MCF 10A (cell line): ENCODE data around the gene EPB41L4A. TPM values are rescaled to one million over a fixed set of nuclear protein-coding genes. Genes with fewer than 3 reads are reported as not detected.

Source experiments
- BruUV-seq: library from RNA; stranded (reverse); fragments of 400-500 nt; replicated peaks from 2 replicates; lab custom pipeline; 2021; lab: Mats Ljungman, UMichigan
- CTCF ChIA-PET: fragments of 300-600 bp; sonication (Branson Sonifier 250); formaldehyde crosslinking; extraction: SDS; loops from one replicate; lab custom pipeline; 2021; ENCODE audit warnings: antibody characterized with exemption, inconsistent platforms; lab: Yijun Ruan, JAX
- POLR2A ChIA-PET: fragments of 300-600, 350-650 bp; sonication (Branson Sonifier 250); formaldehyde crosslinking; extraction: SDS; loops from one replicate; lab custom pipeline; 2020; ENCODE audit warnings: antibody characterized with exemption, inconsistent platforms; lab: Yijun Ruan, JAX
- DNase-seq: peaks from one replicate; pipeline ENCODE4 v3.0.0-alpha.2; 2018; ENCODE audit not compliant: unreplicated experiment
- H3K27ac Mint-ChIP-seq: one replicate; pipeline ENCODE4 v1.8.0; 2022; ENCODE audit warnings: mild to moderate bottlenecking, low read depth, mixed read lengths; ENCODE audit not compliant: unreplicated experiment
- H3K27me3 Mint-ChIP-seq: one replicate; pipeline ENCODE4 v1.8.0; 2022; ENCODE audit warnings: mixed read lengths; ENCODE audit not compliant: insufficient read depth, unreplicated experiment
- H3K36me3 Mint-ChIP-seq: one replicate; pipeline ENCODE4 v1.8.0; 2022; ENCODE audit warnings: mild to moderate bottlenecking, moderate library complexity, mixed read lengths; ENCODE audit not compliant: insufficient read depth, unreplicated experiment
- H3K4me1 Mint-ChIP-seq: one replicate; pipeline ENCODE4 v1.8.0; 2022; ENCODE audit warnings: mixed read lengths; ENCODE audit not compliant: insufficient read depth, unreplicated experiment
- H3K4me3 Mint-ChIP-seq: one replicate; pipeline ENCODE4 v1.8.0; 2022; ENCODE audit warnings: mild to moderate bottlenecking, moderate library complexity, mixed read lengths; ENCODE audit not compliant: unreplicated experiment
- H3K9me3 Mint-ChIP-seq: one replicate; pipeline ENCODE4 v1.8.0; 2022; ENCODE audit warnings: mixed read lengths; ENCODE audit not compliant: unreplicated experiment
- CTCF ChIP-seq: fragments of 200-600 bp; IDR thresholded peaks from one replicate; pipeline ENCODE4 v1.8.0; 2022; ENCODE audit warnings: antibody characterized with exemption, mild to moderate bottlenecking; ENCODE audit not compliant: unreplicated experiment
- intact Hi-C: fragments of 100-400 bp; cut with micrococcal nuclease; formaldehyde crosslinking; loops from 2 replicates; pipeline ENCODE4 v1.14.1; 2022
- total RNA-seq: library from RNA; stranded (reverse); gene quantifications from 2 replicates; pipeline ENCODE4 v1.2.3, GENCODE V29; 2022

EPB41L4A gene
- total RNA-seq, 1 experiment from 2014 or later, result 12.4 TPM

- POLR2A ChIA-PET, result interaction anchor here (1.2 kb wide), 1 partner anchor 13 kb away, joined by 4 read pairs; no protein-coding TSS in a partner anchor
- CTCF ChIA-PET, result interaction anchor here (0.6 to 1.4 kb wide), 3 partner anchors 11 to 158 kb away, joined by 3 to 5 read pairs (median 5); no protein-coding TSS in a partner anchor
- intact Hi-C loops, result no loop called here
- H3K27ac Mint-ChIP-seq, result no peak overlapping the region
- no peak for DNase-seq
- no peaks in the 10 kb centered on the region for H3K27me3 Mint-ChIP-seq
- peaks cover 6% of the 10 kb centered on the region for H3K36me3 Mint-ChIP-seq
- TF ChIP-seq CTCF, result no peak
- H3K4me3 Mint-ChIP-seq, result no peak overlapping the region
- no peaks in the 10 kb centered on the region for H3K4me1 Mint-ChIP-seq
- BruUV-seq, result no TSS peak
- H3K9me3 Mint-ChIP-seq, result no peaks in the 10 kb centered on the region
Observed at GRCh38 chr5:112390327-112390726, 28.8 kb downstream of the EPB41L4A start.

GRCh38 chr5:112388739-112389138 lies 30.3 kb downstream of the EPB41L4A start:
- no peak for DNase-seq
- Mint-ChIP-seq H3K9me3 (no peaks in the 10 kb centered on the region), H3K4me3 (no peak overlapping the region), H3K27ac (no peak overlapping the region), H3K4me1 (no peaks in the 10 kb centered on the region), H3K36me3 (peaks cover 6% of the 10 kb centered on the region), H3K27me3 (no peaks in the 10 kb centered on the region)
- no peak for TF ChIP-seq CTCF
- BruUV-seq, result no TSS peak
- intact Hi-C loops, result no loop called here
- ChIA-PET CTCF (interaction anchor here (1.3 to 1.6 kb wide), 2 partner anchors 15 to 213 kb away, joined by 3 to 6 read pairs; no protein-coding TSS in a partner anchor), POLR2A (interaction anchor here (0.8 kb wide), 1 partner anchor 26 kb away, joined by 3 read pairs; no protein-coding TSS in a partner anchor)

DNA sequence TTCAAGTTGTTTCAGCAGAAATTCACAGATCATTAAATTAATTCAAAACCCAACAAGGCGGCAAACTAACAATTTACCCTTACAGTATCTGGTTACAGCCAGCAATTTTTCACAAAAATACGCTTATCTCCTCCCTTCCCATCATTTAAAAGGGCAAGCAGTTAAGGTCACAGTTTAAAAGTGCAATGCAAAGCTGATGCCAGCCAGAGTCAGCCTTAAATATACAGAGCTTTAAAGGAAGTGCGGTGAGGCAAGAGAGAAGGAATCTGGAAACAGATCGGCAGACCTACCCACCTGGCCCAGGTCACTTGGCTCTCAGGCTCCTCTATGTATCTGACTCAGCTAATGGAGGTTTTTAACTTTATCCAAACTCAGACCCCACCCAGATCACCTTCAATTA lies 31.0 kb downstream of the EPB41L4A start:
- DNase-seq, result no peak
- H3K4me1 Mint-ChIP-seq, result no peaks in the 10 kb centered on the region
- CTCF ChIA-PET, result interaction anchor here (1.3 to 1.6 kb wide), 2 partner anchors 14 to 212 kb away, joined by 3 to 6 read pairs; no protein-coding TSS in a partner anchor
- no peak overlapping the region for H3K27ac Mint-ChIP-seq
- H3K9me3 Mint-ChIP-seq, result no peaks in the 10 kb centered on the region
- no peak overlapping the region for H3K4me3 Mint-ChIP-seq
- POLR2A ChIA-PET, result interaction anchor here (0.8 kb wide), 1 partner anchor 25 kb away, joined by 3 read pairs; no protein-coding TSS in a partner anchor
- H3K36me3 Mint-ChIP-seq, result peaks cover 6% of the 10 kb centered on the region
- no peak for TF ChIP-seq CTCF
- intact Hi-C loops, result no loop called here
- no peaks in the 10 kb centered on the region for H3K27me3 Mint-ChIP-seq
- BruUV-seq, result no TSS peak

DNA sequence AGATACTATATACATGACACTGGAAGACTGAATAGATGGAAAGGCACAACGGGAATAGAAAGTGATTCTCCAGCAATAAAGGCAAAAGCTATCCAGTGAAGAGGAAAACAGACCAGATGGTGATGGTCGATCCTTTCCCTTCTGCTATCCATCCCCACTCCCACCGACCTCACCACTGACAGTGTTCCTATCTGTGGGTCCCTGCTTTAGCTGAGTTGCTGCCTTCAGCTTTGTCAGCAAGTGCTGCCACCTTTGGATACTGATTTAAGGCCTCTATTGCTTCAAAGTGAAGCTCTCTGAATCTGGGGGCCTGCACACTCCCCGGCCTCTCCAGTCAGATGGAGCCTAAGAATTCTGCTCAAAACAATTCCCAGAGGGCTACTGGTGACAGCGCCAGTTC lies 32.3 kb downstream of the EPB41L4A start:
- H3K27ac Mint-ChIP-seq, result no peak overlapping the region
- no peak overlapping the region for H3K4me3 Mint-ChIP-seq
- intact Hi-C loops, result no loop called here
- H3K4me1 Mint-ChIP-seq, result no peaks in the 10 kb centered on the region
- BruUV-seq, result no TSS peak
- H3K9me3 Mint-ChIP-seq, result no peaks in the 10 kb centered on the region
- H3K36me3 Mint-ChIP-seq, result peaks cover 6% of the 10 kb centered on the region
- ChIA-PET CTCF (interaction anchor here (0.6 kb wide), 2 partner anchors 105 to 110 kb away, joined by 3 to 4 read pairs; no protein-coding TSS in a partner anchor), POLR2A (interaction anchor here (1.1 kb wide), 1 partner anchor 26 kb away, joined by 3 read pairs; no protein-coding TSS in a partner anchor)
- no peaks in the 10 kb centered on the region for H3K27me3 Mint-ChIP-seq
- TF ChIP-seq CTCF, result no peak
- DNase-seq, result no peak
